Keratinocyte (primary cell): ENCODE data around the gene NBEA. TPM values are rescaled to one million over a fixed set of nuclear protein-coding genes. Genes with fewer than 3 reads are reported as not detected.
A peak's percentile ranks its signal among the peaks of the same experiment; 100 is the strongest.

ENCODE experiments used
- DNase-seq: peaks from one replicate; pipeline ENCODE4 v3.0.0-alpha.2; 2011; ENCODE audit warnings: low read depth, missing footprints, low spot score
- FAIRE-seq: peaks from 2 replicates; lab custom pipeline; 2011; peaks lifted over from hg19 to GRCh38; lab: Jason Lieb, UNC
- H2AFZ ChIP-seq: 2 replicates; pipeline ENCODE4 v1.6.0; 2012; ENCODE audit warnings: low read length, control low read depth, inconsistent platforms; ENCODE audit not compliant: control insufficient read depth
- H3K27ac ChIP-seq: 2 replicates; pipeline ENCODE4 v1.5.1; 2011; ENCODE audit warnings: low read length; ENCODE audit not compliant: control insufficient read depth, insufficient read depth
- H3K27me3 ChIP-seq: 3 replicates; pipeline ENCODE4 v1.6.0; 2011; ENCODE audit warnings: low read length; ENCODE audit not compliant: control insufficient read depth, insufficient read depth; ENCODE audit errors: extremely low read depth
- H3K36me3 ChIP-seq, 2 experiments: 2 replicates in 1 of 2; 3 replicates in 1 of 2; pipeline ENCODE4 v1.5.1; 2011; ENCODE audit warnings: low read length in 2 of 2, mild to moderate bottlenecking in 1 of 2; ENCODE audit not compliant: control insufficient read depth in 2 of 2, insufficient read depth in 2 of 2; ENCODE audit errors: extremely low read depth in 1 of 2
- H3K4me1 ChIP-seq: 3 replicates; pipeline ENCODE4 v1.5.1; 2011; ENCODE audit warnings: low read length; ENCODE audit not compliant: control insufficient read depth, insufficient read depth; ENCODE audit errors: extremely low read depth
- H3K4me2 ChIP-seq: 3 replicates; pipeline ENCODE4 v1.6.0; 2011; ENCODE audit warnings: low read depth, low read length; ENCODE audit not compliant: control insufficient read depth, insufficient read depth; ENCODE audit errors: extremely low read depth
- H3K4me3 ChIP-seq, 3 experiments: fragments of 200-600 bp in 1 of 3; sonication (generic) in 1 of 3; 2 replicates in 2 of 3; 3 replicates in 1 of 3; pipeline ENCODE4 v1.5.1; 2011 to 2016; ENCODE audit warnings: low read length in 3 of 3, mild to moderate bottlenecking in 3 of 3, control low read depth in 2 of 3, inconsistent platforms in 1 of 3, low read depth in 1 of 3, mixed read lengths in 1 of 3, mixed run types in 1 of 3, moderate library complexity in 1 of 3; ENCODE audit not compliant: control insufficient read depth in 2 of 3, insufficient read depth in 2 of 3; ENCODE audit errors: extremely low read depth in 1 of 3
- H3K79me2 ChIP-seq: 2 replicates; pipeline ENCODE4 v1.6.0; 2012; ENCODE audit warnings: low read length; ENCODE audit not compliant: control insufficient read depth, insufficient read depth
- H3K9ac ChIP-seq: 3 replicates; pipeline ENCODE4 v1.6.0; 2011; ENCODE audit warnings: low read length; ENCODE audit not compliant: control insufficient read depth, insufficient read depth; ENCODE audit errors: extremely low read depth
- H3K9me1 ChIP-seq: 3 replicates; pipeline ENCODE4 v1.6.0; 2011; ENCODE audit warnings: low read length; ENCODE audit not compliant: control insufficient read depth, insufficient read depth; ENCODE audit errors: extremely low read depth
- H3K9me3 ChIP-seq: 2 replicates; pipeline ENCODE4 v1.5.1; 2012; ENCODE audit warnings: low read depth, low read length; ENCODE audit not compliant: control insufficient read depth
- H4K20me1 ChIP-seq: 3 replicates; pipeline ENCODE4 v1.6.0; 2011; ENCODE audit warnings: low read length; ENCODE audit not compliant: control insufficient read depth, insufficient read depth; ENCODE audit errors: extremely low read depth
- EZH2 ChIP-seq: IDR thresholded peaks from one replicate; pipeline ENCODE4 v1.6.1; 2012; ENCODE audit warnings: inconsistent platforms, mild to moderate bottlenecking, low read length, moderate library complexity
- dilution Hi-C: fragments of 300-500 bp; cut with MboI; formaldehyde crosslinking; loops from one replicate; pipeline ENCODE4 v1.7.0; 2020; ENCODE audit warnings: low sequenced_read_pairs; ENCODE audit not compliant: extremely low pct_ligation_motif_present
- polyA plus RNA-seq, 5 experiments: library from polyadenylated mRNA; depleted of rRNA in 3 of 5; stranded (reverse) in 3 of 5; stranded (forward) in 1 of 5; unstranded in 1 of 5; fragments of >200 nt; gene quantifications; 1 replicate in 1 of 5; 2 replicates in 3 of 5; 3 replicates in 1 of 5; pipeline versions ENCODE4 v1.2.1 to v1.2.3, GENCODE V29; 2011 to 2012; ENCODE audit warnings: missing spikeins in 2 of 5, low read depth in 1 of 5, low replicate concordance in 1 of 5
- TF ChIP-seq, protein P1 (sequence below), 3 experiments: IDR thresholded peaks in 1 of 3; conservative IDR thresholded peaks in 1 of 3; optimal IDR thresholded peaks in 1 of 3; 2 replicates in 2 of 3; 3 replicates in 1 of 3; pipeline versions ENCODE3 to v1.5.1; 2011; ENCODE audit warnings: low read length in 3 of 3, mild to moderate bottlenecking in 3 of 3, moderate library complexity in 2 of 3, control low read depth in 1 of 3, inconsistent platforms in 1 of 3; ENCODE audit not compliant: insufficient read depth in 2 of 3; ENCODE audit errors: extremely low read depth in 1 of 3

The NBEA gene
- polyA plus RNA-seq, 1 donor (not counting 4 experiments of a cell fraction or from before 2014, with no cell fraction given): 0.05 TPM

DNA sequence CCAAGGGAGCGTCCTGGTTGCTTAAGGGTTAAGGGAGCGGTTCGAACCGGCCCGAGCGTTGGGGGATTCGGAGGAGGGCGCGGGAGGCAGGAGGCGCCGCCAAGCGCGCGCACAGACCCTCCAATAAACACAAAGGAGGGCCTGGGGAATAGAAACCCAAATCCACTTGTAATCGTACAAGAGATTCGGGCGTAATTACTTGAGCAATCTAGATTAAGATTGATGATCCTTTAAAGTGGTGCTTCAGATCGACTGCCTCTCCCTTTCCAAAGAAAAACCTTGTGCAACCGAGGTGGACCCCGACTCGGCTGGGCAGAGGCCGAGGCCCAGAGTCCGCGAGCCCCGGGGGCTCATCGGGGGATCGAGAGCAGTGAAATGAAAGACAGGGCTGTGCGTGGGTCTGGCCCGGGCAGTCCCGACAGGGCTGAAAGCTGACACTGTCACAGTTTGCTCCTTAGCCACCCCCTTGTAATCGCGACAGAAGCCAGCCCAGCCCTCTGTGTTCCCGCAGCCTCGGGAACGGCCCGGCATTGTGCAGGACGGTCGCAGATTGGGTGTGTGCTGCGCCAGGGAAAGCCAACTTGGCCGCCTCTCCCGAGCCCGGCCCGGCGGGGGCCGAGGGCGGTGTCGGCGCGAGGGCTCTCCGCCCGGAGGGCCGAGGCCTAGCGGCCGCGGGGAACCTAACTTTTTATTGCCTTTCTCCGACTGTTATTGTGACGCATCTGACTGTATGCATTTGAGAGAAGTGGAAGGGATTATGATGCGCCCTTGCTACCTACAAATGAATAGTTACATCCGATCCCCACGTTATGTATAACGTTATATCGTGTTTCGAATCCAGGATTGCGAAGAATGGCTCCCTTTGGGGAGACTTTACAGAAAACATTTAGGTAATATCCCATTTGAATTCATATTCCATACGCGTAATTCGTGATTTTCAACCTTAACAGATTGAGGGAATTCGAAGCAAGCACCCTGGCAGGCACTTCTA lies 528.9 kb downstream of the NBEA start:
- Histone ChIP-seq H3K9me3 (peaks cover 3% of the 10 kb centered on the region), H3K36me3 (no peaks in the 10 kb centered on the region), H3K4me2 (no peak overlapping the region), H2AFZ (no peak overlapping the region), H3K79me2 (no peaks in the 10 kb centered on the region), H3K9me1 (no peaks in the 10 kb centered on the region), H3K4me3 (no peak overlapping the region), H4K20me1 (no peaks in the 10 kb centered on the region), H3K27me3 (peaks cover 43% of the 10 kb centered on the region), H3K27ac (no peak overlapping the region), H3K4me1 (peaks cover 7% of the 10 kb centered on the region), H3K9ac (no peak overlapping the region)
- no peak for FAIRE-seq
- dilution Hi-C loops: no loop called here
- no peak for DNase-seq
- TF ChIP-seq, protein P1, sequence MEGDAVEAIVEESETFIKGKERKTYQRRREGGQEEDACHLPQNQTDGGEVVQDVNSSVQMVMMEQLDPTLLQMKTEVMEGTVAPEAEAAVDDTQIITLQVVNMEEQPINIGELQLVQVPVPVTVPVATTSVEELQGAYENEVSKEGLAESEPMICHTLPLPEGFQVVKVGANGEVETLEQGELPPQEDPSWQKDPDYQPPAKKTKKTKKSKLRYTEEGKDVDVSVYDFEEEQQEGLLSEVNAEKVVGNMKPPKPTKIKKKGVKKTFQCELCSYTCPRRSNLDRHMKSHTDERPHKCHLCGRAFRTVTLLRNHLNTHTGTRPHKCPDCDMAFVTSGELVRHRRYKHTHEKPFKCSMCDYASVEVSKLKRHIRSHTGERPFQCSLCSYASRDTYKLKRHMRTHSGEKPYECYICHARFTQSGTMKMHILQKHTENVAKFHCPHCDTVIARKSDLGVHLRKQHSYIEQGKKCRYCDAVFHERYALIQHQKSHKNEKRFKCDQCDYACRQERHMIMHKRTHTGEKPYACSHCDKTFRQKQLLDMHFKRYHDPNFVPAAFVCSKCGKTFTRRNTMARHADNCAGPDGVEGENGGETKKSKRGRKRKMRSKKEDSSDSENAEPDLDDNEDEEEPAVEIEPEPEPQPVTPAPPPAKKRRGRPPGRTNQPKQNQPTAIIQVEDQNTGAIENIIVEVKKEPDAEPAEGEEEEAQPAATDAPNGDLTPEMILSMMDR (optimal IDR thresholded peaks at IDR 0.05 in 1 of 3, IDR thresholded peaks at IDR 0.05 in 1 of 3, conservative IDR thresholded peaks at IDR 0.05 in 1 of 3; ENCODE audit: extremely low read depth in 1 of 3, insufficient read depth in 2 of 3, low read length in 3 of 3): no peak
- TF ChIP-seq EZH2: peak; percentile 79

DNA sequence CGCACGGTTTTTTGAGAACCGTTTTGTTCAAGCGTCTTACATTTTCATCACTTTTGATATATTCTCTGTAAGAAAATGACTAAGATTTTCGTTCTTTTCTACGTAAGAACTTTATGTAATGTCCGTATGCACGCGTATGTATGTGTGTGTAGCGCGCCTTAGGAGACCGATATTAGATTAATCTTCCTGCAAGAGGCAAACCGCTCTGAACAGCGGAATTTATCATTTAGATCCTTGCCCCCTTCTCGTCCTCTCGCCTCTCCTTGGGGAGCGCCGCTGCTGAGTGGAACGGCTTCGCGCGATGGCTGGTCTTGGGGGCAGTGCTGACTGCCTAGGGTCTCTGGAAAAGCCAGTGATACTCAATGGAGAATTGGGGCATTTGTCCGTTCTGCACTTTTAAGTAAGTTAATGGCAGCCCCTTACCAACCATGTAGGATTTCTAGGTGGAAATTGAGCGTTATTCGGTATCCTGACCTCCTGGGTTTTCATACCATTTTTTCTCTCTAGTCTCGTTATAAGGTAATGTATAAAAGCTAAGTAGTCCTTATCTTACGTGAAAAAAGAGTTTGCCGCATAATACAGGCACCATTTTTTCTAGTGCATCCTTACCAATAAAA lies 529.7 kb downstream of the NBEA start:
- Histone ChIP-seq H3K9me3 (peaks cover 3% of the 10 kb centered on the region), H3K4me2 (no peak overlapping the region), H3K36me3 (no peaks in the 10 kb centered on the region), H3K4me1 (peaks cover 8% of the 10 kb centered on the region), H3K9me1 (no peaks in the 10 kb centered on the region), H3K79me2 (no peaks in the 10 kb centered on the region), H3K27me3 (peaks cover 51% of the 10 kb centered on the region), H4K20me1 (no peaks in the 10 kb centered on the region), H2AFZ (no peak overlapping the region), H3K27ac (no peak overlapping the region), H3K4me3 (no peak overlapping the region), H3K9ac (no peak overlapping the region)
- DNase-seq (no peak), FAIRE-seq (no peak)
- TF ChIP-seq EZH2: no peak
- TF ChIP-seq, protein P1 (optimal IDR thresholded peaks at IDR 0.05 in 1 of 3, IDR thresholded peaks at IDR 0.05 in 1 of 3, conservative IDR thresholded peaks at IDR 0.05 in 1 of 3; ENCODE audit: extremely low read depth in 1 of 3, insufficient read depth in 2 of 3, low read length in 3 of 3): no peak
- dilution Hi-C loops: no loop called here
